Measurements from ENCODE around the gene TRIM52. TPM values are rescaled to one million over a fixed set of nuclear protein-coding genes. Genes with fewer than 3 reads are reported as not detected.

The TRIM52 gene
- total and polyA plus RNA-seq, 9 of the 15 experiments (the other 6 are each of a cell fraction or from before 2014, with no cell fraction given): 3.3 to 21.9 (median 13.5) TPM

- TF ChIP-seq CHD7 (IDR thresholded peaks at IDR 0.05; ENCODE audit: low read depth, low read length) (no peak), BCL6 (CRISPR knock-in tag; IDR thresholded peaks at IDR 0.05) (no peak), TFAM (CRISPR knock-in tag; conservative IDR thresholded peaks at IDR 0.05) (no peak), CREB5 (CRISPR knock-in tag; IDR thresholded peaks at IDR 0.05) (no peak), MEIS2 (IDR thresholded peaks at IDR 0.05; ENCODE audit: partially characterized antibody) (peak; percentile 67), PTTG1 (tag; IDR thresholded peaks at IDR 0.05; ENCODE audit: low read depth) (no peak), LARP7 (IDR thresholded peaks at IDR 0.05) (no peak), NCOA4 (IDR thresholded peaks at IDR 0.05; ENCODE audit: partially characterized antibody) (no peak), ZBTB12 (CRISPR knock-in tag; IDR thresholded peaks at IDR 0.05) (no peak), PCBP1 (IDR thresholded peaks at IDR 0.05; ENCODE audit: low read depth, low read length, poor library complexity, severe bottlenecking) (no peak), MCM3 (IDR thresholded peaks at IDR 0.05) (no peak), ZNF57 (CRISPR knock-in tag; IDR thresholded peaks at IDR 0.05) (no peak), TEAD4 (IDR thresholded peaks at IDR 0.05; ENCODE audit: low read length) (peak; percentile 59), TEAD4 (CRISPR knock-in tag; IDR thresholded peaks at IDR 0.05; ENCODE audit: borderline replicate concordance) (no peak), HCFC1 (IDR thresholded peaks at IDR 0.05; ENCODE audit: low read depth, low read length) (no peak), TAL1 (IDR thresholded peaks at IDR 0.05) (peak; percentile 30; the same call in 1 of the 2 replicates), TCF3 (CRISPR knock-in tag; IDR thresholded peaks at IDR 0.05) (peak; percentile 59), ZFX (CRISPR knock-in tag; IDR thresholded peaks at IDR 0.05) (no peak)
Observed at GRCh38 chr5:181259283-181259682, 1.7 kb downstream of the TRIM52 start (continued).
